Mononuclear cell (primary cell): Measurements from ENCODE around the gene APOH. TPM values are rescaled to one million over a fixed set of nuclear protein-coding genes. Genes with fewer than 3 reads are reported as not detected.

ENCODE experiments used
- total RNA-seq: library from RNA; depleted of rRNA; stranded (reverse); fragments of >200 nt; gene quantifications from one replicate; pipeline ENCODE4 v1.2.3, GENCODE V29; 2012

Gene APOH
- total RNA-seq, 1 donor = not detected

Other genes starting within 250 kb of the APOH start
- gene CEP112, start 37.3 kb downstream of the APOH start, total RNA-seq = 3.3 TPM
- 35.6 TPM for gene PRKCA, start 73.2 kb upstream of the APOH start, total RNA-seq